Measurements from ENCODE around the gene TMPRSS6. TPM values are rescaled to one million over a fixed set of nuclear protein-coding genes. Genes with fewer than 3 reads are reported as not detected.

TMPRSS6 gene
- total and polyA plus RNA-seq, 2 donors (not counting 1 experiment from before 2014, with no cell fraction given), result not detected

- no peak overlapping the region for H3K4me3 ChIP-seq (replicated peaks in 1 of 4; ENCODE audit: control extremely low read depth in 1 of 4, insufficient read depth in 1 of 4, low read depth in 3 of 4, low read length in 4 of 4)
- no peaks in the 10 kb centered on the region for H3K79me2 ChIP-seq (ENCODE audit: control insufficient read depth, insufficient read depth, low read length)
- H3K4me1 ChIP-seq (ENCODE audit: control insufficient read depth, extremely low read depth, insufficient read depth, low read length), result no peaks in the 10 kb centered on the region
- no peak overlapping the region for H3K4me2 ChIP-seq (ENCODE audit: extremely low read depth, insufficient read depth, low read length)
- no peak for DNase-seq (ENCODE audit: low read depth in 2 of 2)
- H2AFZ ChIP-seq (ENCODE audit: low read length), result no peak overlapping the region
- TF ChIP-seq, protein P1, sequence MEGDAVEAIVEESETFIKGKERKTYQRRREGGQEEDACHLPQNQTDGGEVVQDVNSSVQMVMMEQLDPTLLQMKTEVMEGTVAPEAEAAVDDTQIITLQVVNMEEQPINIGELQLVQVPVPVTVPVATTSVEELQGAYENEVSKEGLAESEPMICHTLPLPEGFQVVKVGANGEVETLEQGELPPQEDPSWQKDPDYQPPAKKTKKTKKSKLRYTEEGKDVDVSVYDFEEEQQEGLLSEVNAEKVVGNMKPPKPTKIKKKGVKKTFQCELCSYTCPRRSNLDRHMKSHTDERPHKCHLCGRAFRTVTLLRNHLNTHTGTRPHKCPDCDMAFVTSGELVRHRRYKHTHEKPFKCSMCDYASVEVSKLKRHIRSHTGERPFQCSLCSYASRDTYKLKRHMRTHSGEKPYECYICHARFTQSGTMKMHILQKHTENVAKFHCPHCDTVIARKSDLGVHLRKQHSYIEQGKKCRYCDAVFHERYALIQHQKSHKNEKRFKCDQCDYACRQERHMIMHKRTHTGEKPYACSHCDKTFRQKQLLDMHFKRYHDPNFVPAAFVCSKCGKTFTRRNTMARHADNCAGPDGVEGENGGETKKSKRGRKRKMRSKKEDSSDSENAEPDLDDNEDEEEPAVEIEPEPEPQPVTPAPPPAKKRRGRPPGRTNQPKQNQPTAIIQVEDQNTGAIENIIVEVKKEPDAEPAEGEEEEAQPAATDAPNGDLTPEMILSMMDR (conservative IDR thresholded peaks at IDR 0.05 in 1 of 2, IDR thresholded peaks at IDR 0.05 in 1 of 2; ENCODE audit: low read depth in 1 of 2, low read length in 2 of 2), result no peak
- TF ChIP-seq EZH2 (IDR thresholded peaks at IDR 0.05; ENCODE audit: low read length, missing control alignments), result no peak
- no peak overlapping the region for H3K27ac ChIP-seq (ENCODE audit: insufficient read depth, low read length)
- no peaks in the 10 kb centered on the region for H3K36me3 ChIP-seq (ENCODE audit: control insufficient read depth, insufficient read depth, low read length)
- no peaks in the 10 kb centered on the region for H4K20me1 ChIP-seq (ENCODE audit: control insufficient read depth, extremely low read depth, insufficient read depth, low read length)
- no peaks in the 10 kb centered on the region for H3K9me3 ChIP-seq (ENCODE audit: control insufficient read depth, insufficient read depth, low read depth, low read length)
- no peak overlapping the region for H3K9ac ChIP-seq (ENCODE audit: insufficient read depth, low read length)
- peaks cover 6% of the 10 kb centered on the region for H3K27me3 ChIP-seq (ENCODE audit: control insufficient read depth, insufficient read depth, low read length)
Observed at GRCh38 chr22:37070744-37071143, 38.8 kb downstream of the TMPRSS6 start.

- H3K79me2 ChIP-seq (ENCODE audit: control insufficient read depth, insufficient read depth, low read length), result no peaks in the 10 kb centered on the region
- no peaks in the 10 kb centered on the region for H3K36me3 ChIP-seq (ENCODE audit: control insufficient read depth, insufficient read depth, low read length)
- no peak overlapping the region for H3K4me2 ChIP-seq (ENCODE audit: extremely low read depth, insufficient read depth, low read length)
Observed at GRCh38 chr22:37070334-37070733, 39.2 kb downstream of the TMPRSS6 start.

DNA sequence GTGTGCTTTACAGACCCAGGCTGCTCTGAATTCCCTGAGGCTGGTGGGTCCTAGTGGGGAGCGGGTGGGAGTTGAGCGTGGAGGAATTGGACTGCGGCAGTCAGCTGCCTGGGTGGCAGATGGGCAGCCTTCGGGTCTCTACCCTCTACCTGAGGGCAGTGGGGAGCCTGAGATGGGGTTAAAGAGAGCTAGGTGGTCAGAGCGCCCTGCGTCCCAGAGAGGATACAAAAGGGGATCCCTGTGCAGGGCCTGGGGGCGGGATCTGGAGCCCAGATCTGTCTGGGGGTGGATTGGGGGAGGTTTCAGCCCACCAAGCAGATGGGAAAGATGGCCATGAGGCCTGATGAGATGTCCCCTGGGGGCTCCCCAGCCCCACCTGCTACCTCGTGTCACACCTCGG is 39.8 kb downstream of the TMPRSS6 start:
- DNase-seq (ENCODE audit: low read depth in 2 of 2), result no peak
- Histone ChIP-seq H4K20me1 (ENCODE audit: control insufficient read depth, extremely low read depth, insufficient read depth, low read length) (no peaks in the 10 kb centered on the region), H3K9me3 (ENCODE audit: control insufficient read depth, insufficient read depth, low read depth, low read length) (no peaks in the 10 kb centered on the region), H3K4me3 (replicated peaks in 1 of 4; ENCODE audit: control extremely low read depth in 1 of 4, insufficient read depth in 1 of 4, low read depth in 3 of 4, low read length in 4 of 4) (no peak overlapping the region), H3K4me2 (ENCODE audit: extremely low read depth, insufficient read depth, low read length) (no peak overlapping the region), H3K4me1 (ENCODE audit: control insufficient read depth, extremely low read depth, insufficient read depth, low read length) (no peaks in the 10 kb centered on the region), H3K9ac (ENCODE audit: insufficient read depth, low read length) (no peak overlapping the region), H3K79me2 (ENCODE audit: control insufficient read depth, insufficient read depth, low read length) (no peaks in the 10 kb centered on the region), H2AFZ (ENCODE audit: low read length) (no peak overlapping the region), H3K27me3 (ENCODE audit: control insufficient read depth, insufficient read depth, low read length) (peaks cover 6% of the 10 kb centered on the region), H3K27ac (ENCODE audit: insufficient read depth, low read length) (no peak overlapping the region), H3K36me3 (ENCODE audit: control insufficient read depth, insufficient read depth, low read length) (no peaks in the 10 kb centered on the region)
- TF ChIP-seq EZH2 (IDR thresholded peaks at IDR 0.05; ENCODE audit: low read length, missing control alignments), result no peak
- TF ChIP-seq, protein P1 (conservative IDR thresholded peaks at IDR 0.05 in 1 of 2, IDR thresholded peaks at IDR 0.05 in 1 of 2; ENCODE audit: low read depth in 1 of 2, low read length in 2 of 2), result no peak

More at GRCh38 chr22:37070334-37070733, 39.2 kb downstream of the TMPRSS6 start:
- H3K9ac ChIP-seq (ENCODE audit: insufficient read depth, low read length), result no peak overlapping the region
- no peaks in the 10 kb centered on the region for H3K9me3 ChIP-seq (ENCODE audit: control insufficient read depth, insufficient read depth, low read depth, low read length)
- no peaks in the 10 kb centered on the region for H4K20me1 ChIP-seq (ENCODE audit: control insufficient read depth, extremely low read depth, insufficient read depth, low read length)
- peaks cover 6% of the 10 kb centered on the region for H3K27me3 ChIP-seq (ENCODE audit: control insufficient read depth, insufficient read depth, low read length)
- H3K4me1 ChIP-seq (ENCODE audit: control insufficient read depth, extremely low read depth, insufficient read depth, low read length), result no peaks in the 10 kb centered on the region
- no peak for DNase-seq (ENCODE audit: low read depth in 2 of 2)
- H2AFZ ChIP-seq (ENCODE audit: low read length), result no peak overlapping the region
- H3K27ac ChIP-seq (ENCODE audit: insufficient read depth, low read length), result no peak overlapping the region
- H3K4me3 ChIP-seq (replicated peaks in 1 of 4; ENCODE audit: control extremely low read depth in 1 of 4, insufficient read depth in 1 of 4, low read depth in 3 of 4, low read length in 4 of 4), result no peak overlapping the region
- no peak for TF ChIP-seq EZH2 (IDR thresholded peaks at IDR 0.05; ENCODE audit: low read length, missing control alignments)
- TF ChIP-seq, protein P1 (conservative IDR thresholded peaks at IDR 0.05 in 1 of 2, IDR thresholded peaks at IDR 0.05 in 1 of 2; ENCODE audit: low read depth in 1 of 2, low read length in 2 of 2), result no peak
